GM12801 (cell line): Measurements from ENCODE around the gene TRABD2B.

ENCODE experiments used
- CTCF ChIP-seq: IDR thresholded peaks from one replicate; pipeline ENCODE4 v1.5.1; 2011; ENCODE audit warnings: control low read depth; ENCODE audit not compliant: insufficient read length; ENCODE audit errors: extremely low read depth

TRABD2B gene

GRCh38 chr1:47788761-47789160 is 208.4 kb downstream of the TRABD2B start:
- TF ChIP-seq CTCF, result no peak

GRCh38 chr1:47787560-47787959 is 209.6 kb downstream of the TRABD2B start:
- no peak for TF ChIP-seq CTCF

GRCh38 chr1:47786316-47786715 is 210.9 kb downstream of the TRABD2B start:
- TF ChIP-seq CTCF, result no peak

DNA sequence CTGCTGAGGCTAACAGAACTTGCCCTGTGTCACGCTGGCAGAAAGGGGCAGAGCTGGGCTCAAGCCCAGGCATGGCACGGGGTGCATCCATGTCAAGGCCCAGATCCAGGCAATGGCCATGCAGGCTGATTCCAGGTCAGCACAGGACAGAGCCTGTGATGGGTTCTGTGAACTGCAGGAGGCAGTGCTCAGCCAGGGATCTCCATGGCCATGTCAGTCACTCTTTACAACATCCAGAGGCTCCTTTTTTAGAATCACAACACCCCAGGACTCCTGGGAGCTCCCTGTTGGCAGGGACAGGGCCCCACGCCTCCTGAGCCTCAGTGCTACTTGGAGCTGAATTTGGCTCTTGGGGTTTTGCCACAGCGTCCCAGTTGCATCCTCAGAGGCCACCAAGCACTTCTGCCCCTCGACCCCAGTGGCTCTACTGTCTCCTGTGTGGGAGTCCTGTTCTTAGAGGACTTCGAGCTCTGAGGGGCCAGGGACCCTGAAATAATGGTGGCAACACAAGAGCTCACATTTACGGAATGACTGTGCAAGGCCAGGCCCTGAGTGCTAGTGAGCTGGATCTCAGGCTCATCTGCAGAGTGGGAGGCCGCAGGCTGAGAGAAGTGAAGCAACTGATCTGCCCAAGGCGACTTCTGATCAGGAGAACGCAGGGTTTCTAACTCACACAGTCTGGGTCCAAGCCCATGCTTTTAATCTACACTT is 211.5 kb downstream of the TRABD2B start:
- no peak for TF ChIP-seq CTCF

GRCh38 chr1:47785118-47785517 is 212.1 kb downstream of the TRABD2B start:
- TF ChIP-seq CTCF, result no peak

DNA sequence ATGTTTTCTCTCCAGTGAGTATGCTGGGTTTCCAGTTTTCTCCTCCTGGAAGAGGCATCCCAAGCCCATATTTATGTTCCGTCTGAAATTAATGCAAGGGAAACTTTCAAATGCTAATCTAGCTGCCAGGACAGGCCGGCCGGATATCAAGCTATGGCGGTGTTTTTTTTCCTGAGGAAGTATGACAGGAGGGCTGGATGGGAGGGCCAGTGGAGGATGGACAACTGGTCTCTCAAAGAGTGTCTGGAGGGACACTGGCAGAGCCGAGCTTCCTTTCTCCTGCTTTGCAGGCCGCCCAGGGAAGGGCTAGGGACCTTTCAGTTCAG is 212.7 kb downstream of the TRABD2B start:
- no peak for TF ChIP-seq CTCF

GRCh38 chr1:47783638-47784496 is 213.3 kb downstream of the TRABD2B start:
- TF ChIP-seq CTCF, result no peak
